ENCODE data around the gene OR6B3.

Gene OR6B3

GRCh38 chr2:240043279-240043989 lies 9.9 kb downstream of the OR6B3 start:
- DNase-seq, result no peak

- DNase-seq, result no peak
Observed at GRCh38 chr2:240042740-240043139, 10.6 kb downstream of the OR6B3 start.

GRCh38 chr2:240041363-240041762 lies 12.0 kb downstream of the OR6B3 start:
- no peak for DNase-seq

- DNase-seq, result no peak
Observed at GRCh38 chr2:240037358-240037757, 16.0 kb downstream of the OR6B3 start.

GRCh38 chr2:240033330-240033678 lies 20.0 kb downstream of the OR6B3 start:
- no peak for DNase-seq

- DNase-seq, result no peak
Observed at GRCh38 chr2:240032406-240033329, 20.7 kb downstream of the OR6B3 start.

- DNase-seq, result no peak
Observed at GRCh38 chr2:240030379-240031094, 22.8 kb downstream of the OR6B3 start, which contains the start of gene OR6B2. Gene OR6B2 (minus strand): TSS chr2:240030429. CDS start chr2:240030429, 0 bp downstream.

- DNase-seq, result no peak
Observed at GRCh38 chr2:240024766-240025165, 28.6 kb downstream of the OR6B3 start.

- no peak for DNase-seq
Observed at GRCh38 chr2:240023792-240024191, 29.5 kb downstream of the OR6B3 start.

- DNase-seq, result peak; percentile 13
Observed at GRCh38 chr2:240021488-240022104, 31.7 kb downstream of the OR6B3 start.

GRCh38 chr2:240018071-240018750 lies 35.1 kb downstream of the OR6B3 start:
- DNase-seq, result no peak

GRCh38 chr2:240014327-240014726 lies 39.0 kb downstream of the OR6B3 start:
- DNase-seq, result no peak

- DNase-seq, result no peak
Observed at GRCh38 chr2:240013343-240013742, 40.0 kb downstream of the OR6B3 start.

GRCh38 chr2:240002983-240003382 lies 50.3 kb downstream of the OR6B3 start:
- DNase-seq, result no peak

- DNase-seq, result no peak
Observed at GRCh38 chr2:240000671-240001070, 52.6 kb downstream of the OR6B3 start.

GRCh38 chr2:239997686-239998409 lies 55.5 kb downstream of the OR6B3 start:
- DNase-seq, result no peak

Data from DMS 273 treated with DMSO at 0.1 percent for 48 hours (cell line).